Ovary (tissue), 9 donors: Measurements from ENCODE around the gene KSR1. TPM values are rescaled to one million over a fixed set of nuclear protein-coding genes. Genes with fewer than 3 reads are reported as not detected.
A peak's percentile ranks its signal among the peaks of the same experiment; 100 is the strongest.

Experiments
- DNase-seq, 5 donors: peaks; one replicate each; pipeline ENCODE4 v3.0.0-alpha.2; 2019 to 2020
- H3K27ac ChIP-seq, 2 donors: fragments of 200-600 bp; one replicate each; pipeline versions ENCODE4 v1.5.1 to v1.8.0; 2019 to 2022
- H3K27me3 ChIP-seq: fragments of 200-600 bp; one replicate; pipeline ENCODE4 v1.8.0; 2022
- H3K36me3 ChIP-seq: fragments of 200-600 bp; sonication (generic); one replicate; pipeline ENCODE4 v1.5.1; 2019
- H3K4me1 ChIP-seq: one replicate; pipeline ENCODE4 v1.8.1; 2013; ENCODE audit warnings: mild to moderate bottlenecking, moderate library complexity; ENCODE audit not compliant: insufficient read depth
- H3K4me3 ChIP-seq: fragments of 200-600 bp; sonication (generic); one replicate; pipeline ENCODE4 v1.5.1; 2017
- H3K9me3 ChIP-seq, 2 donors: fragments of 200-600 bp in 1 of 2; sonication (generic) in 1 of 2; one replicate each; pipeline versions ENCODE4 v1.5.1 to v1.8.1; 2013 to 2019; ENCODE audit warnings: mild to moderate bottlenecking in 1 of 2, moderate library complexity in 1 of 2
- EP300 ChIP-seq: sonication (generic); formaldehyde crosslinking; IDR thresholded peaks from one replicate; pipeline ENCODE4 v1.6.1; 2017; ENCODE audit warnings: antibody characterized with exemption
- POLR2A ChIP-seq: fragments of 450-650 bp; IDR thresholded peaks from one replicate; pipeline ENCODE4 v1.6.1; 2017; ENCODE audit warnings: antibody characterized with exemption, mild to moderate bottlenecking, moderate library complexity
- WGBS, 3 donors: extraction: QIAGEN DNeasy Blood & Tissue Kit in 1 of 3; methylation state at CpG; one replicate each; pipeline versions ENCODE4 v1.1.5 to v1.1.7; 2013 to 2017; 5-methylcytosine and 5-hydroxymethylcytosine counted together
- intact Hi-C, 4 donors: fragments of 100-400 bp; cut with DNase I; formaldehyde crosslinking; loops; one replicate each; pipeline versions ENCODE4 v1.11.0 to v1.15.1; 2022 to 2023
- polyA plus RNA-seq, 2 donors: library from polyadenylated mRNA; stranded (reverse); fragments of 200-250 nt in 1 of 2; fragments of 350-450 nt in 1 of 2; fragmentation: Illumina TruSeq in 1 of 2; extraction: RNeasy Lipid Tissue Mini Kit (QIAGEN cat#74804) in 1 of 2; gene quantifications; one replicate each; pipeline ENCODE4 v1.2.3, GENCODE V29; 2013 to 2014
- total RNA-seq, 7 donors: library from RNA; depleted of rRNA in 2 of 7; stranded (reverse); fragments of >200 nt in 2 of 7; fragmentation: NEBNext Ultra II Directional in 3 of 7; extraction: Animal tissue kit (Norgen Biotek cat#: 25700) in 3 of 7; gene quantifications; one replicate each; pipeline versions ENCODE4 v1.1.0 to v1.2.4, GENCODE V29; 2016 to 2023
- TF ChIP-seq, protein P1 (sequence below), 3 donors: fragments of 450-650 bp in 2 of 3; fragments of 200-600 bp in 1 of 3; IDR thresholded peaks; one replicate each; pipeline versions ENCODE4 v1.5.1 to v1.8.0; 2016 to 2022; ENCODE audit warnings: antibody characterized with exemption in 3 of 3, mild to moderate bottlenecking in 1 of 3
- donor health status: DM: no; HTN: no; CAD: no; lungs with moderate emphysema.
- donor health status: DM: no; HTN: no; CAD: no.
- donor health status: Bipolar disorder and iron deficiency.
- donor health status: DM: yes; HTN: yes; CAD: no.
- donor health status: DM: no; HTN: no; CAD: no.
- donor health status: DM: yes; HTN: yes; CAD: no.

Gene KSR1
- total and polyA plus RNA-seq, 9 donors = 27.7 to 84.8 (median 39.5) TPM

DNA sequence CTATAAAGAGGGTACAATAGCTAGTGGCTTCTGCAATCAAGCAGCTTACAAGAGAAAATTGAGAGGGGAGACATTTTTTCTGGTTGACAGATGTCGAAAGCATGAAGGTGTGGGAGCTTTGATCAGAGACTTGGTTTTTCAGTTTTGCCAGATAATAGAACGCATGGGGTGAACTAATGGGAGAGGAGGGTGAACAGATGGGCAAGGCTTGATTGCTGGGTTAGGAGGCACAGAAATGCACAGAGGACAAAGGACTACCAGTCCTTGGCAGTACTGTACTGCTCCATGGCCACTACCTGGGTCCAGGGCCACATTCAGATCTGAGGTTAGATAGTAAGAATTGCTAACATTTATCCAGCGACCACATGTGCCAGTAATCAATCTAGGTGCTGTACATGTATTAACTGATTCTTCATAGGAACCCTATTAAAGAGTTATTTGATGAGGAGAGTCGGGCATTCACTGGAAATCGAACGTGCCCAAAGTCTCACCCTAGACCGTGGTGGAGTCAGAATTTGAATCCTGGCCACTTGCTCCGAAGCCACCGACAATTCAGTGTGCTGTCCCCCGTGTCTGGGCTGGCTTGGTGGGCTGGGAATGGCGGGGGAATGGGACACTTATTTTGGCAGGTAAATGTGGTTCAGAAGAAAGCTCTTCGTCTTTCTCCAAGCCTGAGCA is 873 bp upstream of the KSR1 start:
- intact Hi-C loops = loop anchor here (5.0 to 10.0 kb wide), 7 partner anchors 101 to 221 kb away; no protein-coding TSS in a partner anchor
- Histone ChIP-seq H3K27me3 (no peaks in the 10 kb centered on the region), H3K4me1 (peaks cover 6% of the 10 kb centered on the region), H3K9me3 (no peaks in the 10 kb centered on the region), H3K36me3 (no peaks in the 10 kb centered on the region), H3K4me3 (peak overlapping the region; percentile 85), H3K27ac (peak overlapping the region; percentile 75 to 98)
- 15 to 26% (median 21%) methylated on average over 12 of the region's 12 CpGs for WGBS, 3 donors
- TF ChIP-seq, protein P1, sequence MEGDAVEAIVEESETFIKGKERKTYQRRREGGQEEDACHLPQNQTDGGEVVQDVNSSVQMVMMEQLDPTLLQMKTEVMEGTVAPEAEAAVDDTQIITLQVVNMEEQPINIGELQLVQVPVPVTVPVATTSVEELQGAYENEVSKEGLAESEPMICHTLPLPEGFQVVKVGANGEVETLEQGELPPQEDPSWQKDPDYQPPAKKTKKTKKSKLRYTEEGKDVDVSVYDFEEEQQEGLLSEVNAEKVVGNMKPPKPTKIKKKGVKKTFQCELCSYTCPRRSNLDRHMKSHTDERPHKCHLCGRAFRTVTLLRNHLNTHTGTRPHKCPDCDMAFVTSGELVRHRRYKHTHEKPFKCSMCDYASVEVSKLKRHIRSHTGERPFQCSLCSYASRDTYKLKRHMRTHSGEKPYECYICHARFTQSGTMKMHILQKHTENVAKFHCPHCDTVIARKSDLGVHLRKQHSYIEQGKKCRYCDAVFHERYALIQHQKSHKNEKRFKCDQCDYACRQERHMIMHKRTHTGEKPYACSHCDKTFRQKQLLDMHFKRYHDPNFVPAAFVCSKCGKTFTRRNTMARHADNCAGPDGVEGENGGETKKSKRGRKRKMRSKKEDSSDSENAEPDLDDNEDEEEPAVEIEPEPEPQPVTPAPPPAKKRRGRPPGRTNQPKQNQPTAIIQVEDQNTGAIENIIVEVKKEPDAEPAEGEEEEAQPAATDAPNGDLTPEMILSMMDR (IDR thresholded peaks at IDR 0.05) = no peak
- no peak for TF ChIP-seq EP300
- TF ChIP-seq POLR2A = no peak
- no peak for DNase-seq

DNA sequence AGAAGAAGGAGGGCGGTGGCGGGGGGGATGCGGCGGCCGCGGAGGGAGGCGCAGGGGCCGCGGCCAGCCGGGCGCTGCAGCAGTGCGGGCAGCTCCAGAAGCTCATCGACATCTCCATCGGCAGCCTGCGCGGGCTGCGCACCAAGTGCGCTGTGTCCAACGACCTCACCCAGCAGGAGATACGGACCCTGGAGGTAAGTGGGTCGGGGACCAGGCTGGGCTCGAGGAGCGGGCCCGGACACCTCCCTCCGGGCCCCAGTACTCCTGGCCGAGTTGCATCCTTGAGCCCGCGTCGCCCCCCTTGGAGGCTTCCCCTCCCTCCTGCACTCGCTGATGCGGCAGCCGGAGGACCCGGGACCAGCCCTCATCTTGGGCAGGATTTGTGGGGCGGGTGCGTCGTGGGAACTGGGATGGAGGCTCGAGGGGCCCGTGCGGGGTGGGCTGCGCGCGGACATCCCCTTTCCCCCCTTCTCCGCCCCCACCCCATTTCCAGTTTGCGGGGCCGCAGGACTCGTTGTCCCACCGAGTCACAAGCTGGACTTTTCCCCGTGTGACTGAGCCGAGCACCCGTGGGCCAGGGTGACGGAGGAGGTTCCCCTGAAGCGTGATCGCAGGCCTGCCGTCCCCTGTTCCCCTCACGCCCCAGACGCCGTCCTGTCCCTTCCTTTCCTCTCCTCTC is 572 bp downstream of the KSR1 start:
- TF ChIP-seq POLR2A (no peak), EP300 (no peak)
- TF ChIP-seq, protein P1 (IDR thresholded peaks at IDR 0.05) = no peak
- intact Hi-C loops = loop anchor here (5.0 to 10.0 kb wide), 7 partner anchors 102 to 222 kb away; no protein-coding TSS in a partner anchor

DNA sequence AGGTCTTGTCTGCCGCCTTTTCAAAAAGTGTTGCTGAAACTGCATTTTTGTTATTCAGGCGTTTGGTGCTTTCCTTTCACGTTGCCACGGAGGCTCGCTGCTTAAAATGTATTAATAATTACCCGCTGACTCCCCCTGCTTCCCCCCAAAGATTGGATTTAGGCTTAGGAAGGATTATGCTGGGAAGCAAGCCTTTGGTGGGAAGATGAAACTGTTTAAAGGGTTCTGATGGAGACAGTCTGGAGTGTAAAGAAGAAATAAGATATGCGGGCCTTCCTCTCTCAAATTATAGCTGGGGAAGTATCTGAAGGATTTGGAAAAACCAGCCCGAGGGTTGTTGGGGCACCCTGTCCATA is 1.1 kb downstream of the KSR1 start:
- intact Hi-C loops = loop anchor here (5.0 to 10.0 kb wide), 7 partner anchors 103 to 223 kb away; no protein-coding TSS in a partner anchor
- Histone ChIP-seq H3K36me3 (no peaks in the 10 kb centered on the region), H3K4me1 (peaks cover 6% of the 10 kb centered on the region), H3K27me3 (no peaks in the 10 kb centered on the region), H3K4me3 (peak overlapping the region; percentile 85), H3K27ac (peak overlapping the region in 1 of 2 donors; percentile 17), H3K9me3 (no peaks in the 10 kb centered on the region)
- TF ChIP-seq EP300 (no peak), POLR2A (no peak)
- TF ChIP-seq, protein P1 (IDR thresholded peaks at IDR 0.05) = no peak
- 5 to 7% (median 6%) methylated on average over 8 of the region's 8 CpGs for WGBS, 3 donors
- DNase-seq = no peak

More for the DNA sequence above, 572 bp downstream of the KSR1 start:
- Histone ChIP-seq H3K27ac (peak overlapping the region; percentile 75 to 98), H3K9me3 (no peaks in the 10 kb centered on the region), H3K4me1 (peaks cover 6% of the 10 kb centered on the region), H3K4me3 (peak overlapping the region; percentile 85), H3K36me3 (no peaks in the 10 kb centered on the region), H3K27me3 (no peaks in the 10 kb centered on the region)
- WGBS, 3 donors = 1 to 2% (median 1%) methylated on average over 45 to 57 of the region's 57 CpGs
- DNase-seq = peak; percentile 39 to 77 (median 54)

DNA sequence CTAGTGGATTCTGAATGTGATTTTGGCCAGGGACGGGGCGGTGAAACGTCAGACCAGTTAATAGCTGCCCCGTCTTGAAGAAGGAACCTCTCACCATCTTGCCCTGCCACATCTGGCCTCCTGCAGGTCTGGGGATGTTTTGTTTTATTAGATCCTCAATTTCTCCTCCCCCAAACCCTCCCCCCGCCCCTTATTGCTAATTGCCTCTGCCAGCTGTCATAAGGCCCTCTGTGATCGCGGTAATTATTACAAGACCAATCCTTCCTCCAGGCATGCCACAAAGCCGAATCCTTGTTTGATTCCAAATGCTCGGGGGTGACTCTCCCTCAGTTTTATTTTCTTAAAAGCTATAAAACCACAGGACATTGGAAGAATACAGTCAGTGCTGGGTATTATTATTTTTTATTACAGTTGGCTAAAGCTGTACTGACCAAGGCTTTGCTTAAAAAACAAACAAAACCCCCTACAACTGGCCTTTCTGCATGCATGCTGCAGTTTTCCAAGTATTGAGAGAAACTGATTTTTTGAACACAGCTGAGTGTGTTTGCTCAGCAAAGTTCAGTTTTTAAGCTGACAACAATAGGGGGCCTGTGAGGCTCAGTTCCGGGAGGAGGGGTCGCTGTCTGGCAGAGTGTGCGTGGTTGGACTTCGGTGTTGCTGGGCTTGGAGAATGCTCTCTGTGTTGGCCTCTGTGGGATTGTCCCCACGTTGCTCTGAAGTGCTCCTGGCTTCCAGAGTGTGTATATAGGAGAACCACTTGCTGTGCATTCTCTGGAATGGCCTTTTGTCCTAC is 1.7 kb downstream of the KSR1 start:
- peak overlapping the region in 1 of 2 donors; percentile 17 for H3K27ac ChIP-seq
- 37 to 45% (median 39%) methylated on average over 14 of the region's 14 CpGs for WGBS, 3 donors
- peaks cover 6% of the 10 kb centered on the region for H3K4me1 ChIP-seq
- H3K9me3 ChIP-seq = no peaks in the 10 kb centered on the region
- intact Hi-C loops = loop anchor here (5.0 to 10.0 kb wide), 7 partner anchors 103 to 223 kb away; no protein-coding TSS in a partner anchor
- no peak for DNase-seq
- H3K27me3 ChIP-seq = no peaks in the 10 kb centered on the region
- H3K4me3 ChIP-seq = peak overlapping the region; percentile 85
- no peaks in the 10 kb centered on the region for H3K36me3 ChIP-seq
- TF ChIP-seq, protein P1 (IDR thresholded peaks at IDR 0.05) = no peak
- TF ChIP-seq POLR2A (no peak), EP300 (no peak)
